Measurements from ENCODE around the gene CLN5.

The CLN5 gene

DNA sequence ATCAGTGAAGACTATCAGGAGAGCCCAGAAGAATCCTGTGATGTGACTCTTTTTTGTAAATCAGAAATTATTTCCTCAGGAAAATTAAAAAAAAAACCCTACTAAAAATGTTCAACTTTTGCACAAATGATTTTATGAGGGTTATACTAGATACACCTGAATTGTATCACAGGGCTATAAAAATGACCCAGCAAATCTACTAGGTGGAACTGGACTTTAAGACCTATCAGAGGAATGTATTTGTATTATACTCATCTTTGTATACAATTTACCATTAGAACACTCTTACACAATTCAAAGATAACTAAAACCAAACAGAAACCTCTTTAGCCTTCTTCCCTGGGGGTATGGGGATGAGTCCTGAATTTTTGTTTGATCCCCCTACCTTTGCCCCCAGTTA lies 27.9 kb downstream of the CLN5 start:
- DNase-seq (ENCODE audit: low spot score): no peak

DNA sequence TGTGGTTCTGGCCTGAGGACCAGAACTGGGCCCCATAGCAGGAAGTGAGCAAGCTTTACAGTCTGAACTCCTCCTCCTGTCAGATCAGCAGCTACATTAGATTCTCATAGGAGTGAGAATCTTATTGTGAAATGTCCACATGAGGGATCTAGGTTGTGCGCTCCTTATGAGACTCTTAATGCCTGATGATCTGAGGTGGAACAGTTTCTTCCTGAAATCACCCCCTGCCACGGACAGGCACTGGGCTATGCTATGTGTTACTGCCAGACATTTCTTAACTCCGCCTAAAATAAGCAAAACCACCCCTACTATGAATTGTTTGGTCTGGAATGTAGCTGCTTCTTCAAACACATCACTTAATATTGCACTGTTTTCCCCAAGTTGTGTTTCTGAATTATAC lies 30.5 kb downstream of the CLN5 start:
- no peak for DNase-seq (ENCODE audit: low spot score)

DNA sequence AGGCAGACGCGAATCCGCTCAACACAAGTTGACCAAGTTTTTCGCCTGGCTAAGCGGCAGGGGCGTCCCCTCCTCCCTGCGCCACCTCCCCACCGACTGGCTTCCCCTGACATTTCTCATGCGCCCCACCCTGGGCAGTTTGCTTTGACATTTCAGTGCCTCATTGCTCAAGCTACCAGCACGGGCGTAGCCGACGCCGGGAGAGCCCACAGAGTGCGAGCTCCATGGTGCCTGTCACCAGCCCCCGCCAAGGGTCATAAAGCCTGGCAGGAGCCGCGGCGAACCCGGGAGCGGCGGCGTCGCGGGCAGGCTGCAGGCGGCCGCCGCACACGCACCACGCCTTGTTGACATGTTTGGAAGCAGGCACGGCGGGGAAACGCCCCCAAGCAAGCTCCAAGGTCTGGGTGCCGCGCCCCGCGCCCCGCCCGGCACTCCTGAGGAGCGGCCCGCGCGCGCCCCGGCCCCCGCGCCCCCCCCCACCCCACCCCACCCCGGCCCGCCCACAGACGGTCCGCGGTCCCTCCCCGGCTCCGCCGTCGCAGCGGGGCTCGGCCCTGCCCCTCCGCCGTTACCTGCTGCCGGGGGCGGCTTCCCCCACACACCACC lies 34.5 kb downstream of the CLN5 start:
- peak; percentile 78 for DNase-seq (ENCODE audit: low spot score)

DNA sequence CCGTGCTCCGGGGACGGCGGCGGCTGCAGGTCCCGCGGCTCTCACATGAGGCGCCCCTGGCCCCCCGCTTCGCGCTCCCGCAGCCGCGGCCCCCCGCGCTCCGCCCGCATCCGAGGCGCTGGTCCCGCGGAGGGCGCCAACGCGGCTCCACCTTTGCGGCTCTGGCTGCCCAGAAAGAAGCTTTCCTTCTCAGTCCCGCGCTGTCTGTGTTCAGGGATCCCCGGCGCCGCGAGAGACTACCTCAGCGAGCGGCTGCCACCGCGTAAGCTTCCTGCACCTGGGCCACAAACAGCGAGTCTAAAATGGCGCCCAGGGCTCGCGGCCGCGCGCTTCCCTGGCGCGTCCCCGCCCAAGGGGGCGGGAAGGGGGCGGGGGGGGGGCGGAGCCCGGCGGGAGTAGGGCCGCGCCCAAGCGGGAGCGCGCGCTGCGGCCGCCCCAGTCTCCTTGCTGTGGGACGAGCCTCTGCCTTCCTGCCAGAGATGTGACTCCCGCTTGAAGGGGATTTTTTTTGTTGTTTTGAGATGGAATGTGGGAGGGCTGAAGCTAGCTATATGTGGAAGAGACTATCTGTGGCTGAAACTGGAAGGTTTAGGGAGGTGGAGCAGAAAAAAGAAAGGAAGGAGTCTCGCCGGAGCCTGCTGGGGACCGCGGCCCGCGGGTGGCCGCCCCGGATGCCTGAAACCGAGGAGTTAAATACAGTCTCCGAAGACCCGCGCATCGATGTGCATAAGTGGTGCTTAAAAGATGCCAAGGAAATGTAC lies 35.2 kb downstream of the CLN5 start, which contains the start of gene FBXL3:
FBXL3 (minus strand) TSS at position 299 of the 761 bp plus-strand sequence. CDS start 5,299 bp downstream, outside the sequence.
- peak; percentile 91 for DNase-seq (ENCODE audit: low spot score)

DNA sequence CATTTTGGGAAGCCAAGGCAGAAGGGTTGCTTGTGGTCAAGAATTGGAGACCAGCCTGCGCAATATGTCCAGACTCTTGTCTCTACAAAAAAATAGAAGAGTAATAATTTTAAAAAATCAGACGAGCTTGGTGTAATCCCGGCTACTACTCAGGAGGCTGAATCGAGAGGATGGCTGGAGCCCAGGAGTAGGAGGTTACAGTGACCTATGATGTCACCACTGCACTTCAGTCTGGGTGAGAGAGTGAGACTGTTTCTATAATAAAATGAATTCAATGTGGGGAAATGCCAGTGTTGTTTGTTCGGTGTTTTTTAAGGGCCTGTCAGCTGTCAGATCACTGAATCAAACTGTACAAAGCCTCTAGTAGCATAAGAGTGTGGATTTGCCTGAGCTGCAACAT lies 36.3 kb downstream of the CLN5 start:
- DNase-seq (ENCODE audit: low spot score): no peak

DNA sequence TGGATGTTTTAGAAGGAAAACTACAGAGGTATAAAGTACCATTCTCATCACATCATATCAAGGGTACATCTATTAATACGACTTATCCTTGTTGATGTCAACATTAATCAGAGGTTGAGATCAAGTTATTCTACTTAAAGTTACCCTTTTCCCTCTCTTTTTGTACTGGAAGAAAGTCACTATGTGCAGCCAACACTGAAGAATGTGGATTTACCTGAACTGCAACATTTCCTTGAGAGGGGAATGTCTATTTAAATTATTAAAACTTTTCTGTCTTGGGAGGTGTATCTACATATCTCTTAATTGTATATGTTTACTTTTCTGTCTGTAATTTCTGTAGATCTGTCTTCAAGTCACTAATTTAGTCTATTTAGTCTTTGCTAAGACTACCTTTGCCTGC lies 37.6 kb downstream of the CLN5 start:
- no peak for DNase-seq (ENCODE audit: low spot score)

DNA sequence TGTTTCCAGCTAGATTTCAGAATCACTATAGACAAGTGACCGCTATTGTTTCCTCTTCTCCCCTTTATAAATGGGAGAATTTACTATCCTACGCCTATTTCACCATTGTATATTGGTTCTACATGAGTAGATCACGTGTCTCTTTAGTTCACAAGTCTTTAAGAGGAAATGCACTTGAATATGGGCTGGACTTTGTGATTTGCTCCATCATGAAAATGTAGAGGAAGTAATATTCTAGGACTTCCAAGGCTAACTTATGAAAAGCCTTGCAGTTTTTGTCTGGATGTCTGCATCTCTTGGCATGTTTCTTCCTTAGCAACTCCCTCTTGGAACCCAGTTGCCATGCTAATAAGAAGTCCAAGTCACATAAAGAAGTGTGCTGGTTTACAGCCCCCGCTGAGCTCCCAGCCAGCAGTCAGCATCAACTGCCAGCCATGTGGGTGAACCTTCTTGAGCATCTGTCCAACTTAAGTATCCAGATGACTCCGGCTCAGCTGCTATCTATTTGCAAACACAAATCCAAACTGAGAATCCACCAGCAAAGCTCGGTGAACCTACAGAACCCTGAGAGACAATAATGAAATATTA lies 39.9 kb downstream of the CLN5 start:
- DNase-seq (ENCODE audit: low spot score): no peak

DNA sequence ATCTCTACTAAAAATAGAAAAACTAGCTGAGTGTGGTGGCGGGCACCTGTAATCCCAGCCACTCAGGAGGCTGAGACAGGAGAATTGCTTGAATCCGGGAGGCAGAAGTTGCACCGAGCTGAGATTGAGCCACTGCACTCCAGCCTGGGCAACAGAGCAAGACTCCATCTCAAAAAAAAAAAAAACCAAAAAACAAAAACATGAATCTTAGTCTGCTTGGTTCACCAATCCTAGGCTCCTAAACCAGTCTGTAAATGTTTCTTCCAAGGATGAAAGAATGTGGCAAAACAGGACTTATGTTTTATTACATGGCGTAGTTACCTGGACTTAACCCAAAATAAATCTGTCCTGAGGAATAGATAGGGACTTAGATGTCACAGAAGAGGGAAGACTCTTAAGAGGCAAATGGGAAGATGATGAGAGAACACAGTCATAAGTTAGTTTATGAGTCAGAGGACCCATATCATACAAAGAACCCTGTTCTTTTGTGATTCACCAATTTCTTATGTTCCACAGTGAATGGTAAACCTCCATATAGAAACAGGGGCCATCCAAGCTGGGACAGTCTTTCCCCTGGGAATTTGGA lies 41.9 kb downstream of the CLN5 start:
- DNase-seq (ENCODE audit: low spot score): no peak

DNA sequence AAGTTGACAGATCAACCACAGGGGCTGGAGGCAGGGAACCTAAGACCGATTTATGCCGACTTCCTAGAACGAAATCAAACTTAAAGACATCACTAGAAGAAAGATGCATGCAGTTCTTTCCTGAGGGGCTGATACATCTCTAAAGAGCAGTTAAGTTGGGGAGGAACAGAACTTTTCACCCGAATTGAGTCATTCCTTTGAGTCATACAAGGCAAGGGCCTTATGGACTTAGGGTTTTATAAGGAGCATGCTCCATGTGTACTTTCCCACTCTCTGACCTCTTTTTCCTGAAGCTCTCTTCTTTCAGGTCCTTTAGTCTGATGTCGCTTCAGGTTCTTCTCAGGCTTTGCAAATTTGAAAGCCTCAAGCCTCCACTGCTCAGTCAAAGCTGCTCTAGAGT lies 43.0 kb downstream of the CLN5 start:
- no peak for DNase-seq (ENCODE audit: low spot score)

DNA sequence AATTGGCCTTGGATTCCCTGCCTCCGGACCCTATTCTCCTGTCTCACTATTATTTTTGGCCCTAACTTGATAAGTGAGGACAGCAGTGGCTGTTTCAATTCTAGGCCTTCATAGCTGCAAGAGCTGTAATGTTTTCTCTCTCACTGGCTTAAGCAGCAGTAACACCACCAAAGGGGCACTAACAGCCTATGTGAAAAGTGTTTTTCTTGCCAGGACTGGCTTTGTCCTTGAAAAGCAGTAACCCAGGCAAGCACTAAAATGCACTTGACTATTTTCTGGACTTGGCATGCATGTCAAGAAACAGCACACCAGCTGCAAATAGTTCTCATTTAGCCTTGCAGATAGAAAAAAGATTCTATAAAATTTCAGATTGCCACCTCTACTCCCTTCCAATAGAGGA lies 44.4 kb downstream of the CLN5 start:
- no peak for DNase-seq (ENCODE audit: low spot score)

DNA sequence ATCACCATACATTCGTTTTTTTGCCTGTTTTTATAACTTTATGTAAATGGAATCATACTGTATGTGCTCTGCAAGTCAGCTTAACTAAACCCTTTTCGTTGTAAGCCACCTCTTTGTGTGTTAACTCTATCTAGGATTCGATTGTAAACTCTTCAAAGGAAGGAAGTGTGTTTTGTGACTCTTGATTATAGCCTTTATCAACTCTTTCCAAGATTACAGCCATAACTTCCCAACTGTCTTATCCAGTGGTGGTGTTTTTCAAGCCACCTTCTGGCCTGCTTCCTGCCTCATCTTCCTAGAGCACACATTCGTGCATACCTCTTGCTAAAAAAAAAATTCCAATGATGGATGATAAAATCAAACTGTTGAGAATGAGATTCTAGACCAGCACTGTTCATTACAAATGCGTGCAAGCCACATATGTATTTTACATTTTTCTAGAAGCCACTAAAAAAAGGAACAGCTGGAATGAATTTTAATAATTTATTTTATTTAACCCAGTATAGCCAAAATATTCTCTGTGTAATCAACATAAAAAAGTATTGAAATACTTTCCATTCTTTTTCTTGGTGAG lies 47.1 kb downstream of the CLN5 start:
- no peak for DNase-seq (ENCODE audit: low spot score)

DNA sequence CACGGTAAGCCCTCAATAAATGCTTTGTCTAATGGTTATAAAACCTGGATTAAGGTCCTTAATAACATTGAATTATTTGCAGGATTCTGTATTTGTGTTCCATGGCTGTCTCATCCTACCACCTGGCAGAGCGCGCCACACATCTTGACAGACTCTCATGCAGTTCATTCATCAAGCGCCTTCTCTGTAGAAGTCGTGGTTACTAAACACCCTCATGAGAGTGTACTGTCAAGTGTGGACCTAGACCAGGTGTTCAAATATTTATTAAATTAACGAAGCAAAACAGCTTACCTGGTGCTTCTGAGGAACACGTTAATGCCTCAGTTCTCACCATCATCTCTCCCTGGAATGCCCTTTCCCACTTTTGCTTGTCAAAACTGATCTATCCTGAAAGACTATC lies 48.2 kb downstream of the CLN5 start:
- no peak for DNase-seq (ENCODE audit: low spot score)

DNA sequence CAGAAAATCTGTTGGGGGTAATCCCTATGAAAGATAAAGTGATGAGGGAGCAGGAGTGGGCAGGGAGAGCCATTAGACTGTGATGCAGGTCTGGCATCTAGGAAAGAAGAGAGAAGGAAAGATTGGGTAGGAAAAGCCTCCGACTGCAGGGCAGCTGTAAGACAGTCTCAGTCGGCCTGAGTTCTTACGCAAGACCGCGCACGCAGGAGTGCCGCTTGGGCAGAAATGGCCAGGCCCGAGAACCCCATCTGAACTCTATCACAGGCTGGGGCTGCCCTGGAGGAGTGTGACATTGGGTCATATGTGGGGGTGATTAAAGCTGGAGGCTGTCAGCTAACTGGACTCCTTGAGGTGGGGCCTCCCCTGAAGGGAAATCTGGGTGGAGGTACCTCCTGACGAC lies 49.0 kb downstream of the CLN5 start:
- DNase-seq (ENCODE audit: low spot score): no peak

DNA sequence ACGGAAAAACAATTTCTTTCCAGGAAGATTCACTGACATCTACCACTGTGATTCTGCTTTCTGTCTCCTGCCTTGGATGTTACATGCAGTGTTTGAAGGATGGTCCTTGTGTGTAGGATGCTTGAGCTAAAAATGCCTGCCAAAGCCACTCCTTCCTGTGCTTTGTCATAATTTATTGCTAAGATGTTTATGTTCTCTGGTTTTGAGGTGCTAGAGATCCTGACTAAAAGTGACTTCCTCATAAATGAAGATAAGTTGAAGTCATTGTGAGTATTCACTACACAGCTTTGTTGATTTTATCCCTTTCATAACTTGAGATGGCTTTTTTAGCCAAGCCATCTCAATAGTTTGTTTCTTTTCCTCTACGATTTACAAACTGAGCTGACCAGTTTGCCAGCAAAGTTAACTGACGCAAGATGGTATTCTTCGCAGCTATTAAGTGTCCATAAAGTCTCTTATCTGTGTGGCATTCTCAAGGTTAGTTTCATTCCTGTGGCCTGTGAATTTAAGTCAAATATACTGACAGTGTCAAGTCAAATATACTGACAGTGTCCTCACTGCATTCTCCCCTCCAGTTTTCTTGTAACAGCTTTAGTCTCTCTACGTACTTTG lies 50.8 kb downstream of the CLN5 start:
- DNase-seq (ENCODE audit: low spot score): no peak

DNA sequence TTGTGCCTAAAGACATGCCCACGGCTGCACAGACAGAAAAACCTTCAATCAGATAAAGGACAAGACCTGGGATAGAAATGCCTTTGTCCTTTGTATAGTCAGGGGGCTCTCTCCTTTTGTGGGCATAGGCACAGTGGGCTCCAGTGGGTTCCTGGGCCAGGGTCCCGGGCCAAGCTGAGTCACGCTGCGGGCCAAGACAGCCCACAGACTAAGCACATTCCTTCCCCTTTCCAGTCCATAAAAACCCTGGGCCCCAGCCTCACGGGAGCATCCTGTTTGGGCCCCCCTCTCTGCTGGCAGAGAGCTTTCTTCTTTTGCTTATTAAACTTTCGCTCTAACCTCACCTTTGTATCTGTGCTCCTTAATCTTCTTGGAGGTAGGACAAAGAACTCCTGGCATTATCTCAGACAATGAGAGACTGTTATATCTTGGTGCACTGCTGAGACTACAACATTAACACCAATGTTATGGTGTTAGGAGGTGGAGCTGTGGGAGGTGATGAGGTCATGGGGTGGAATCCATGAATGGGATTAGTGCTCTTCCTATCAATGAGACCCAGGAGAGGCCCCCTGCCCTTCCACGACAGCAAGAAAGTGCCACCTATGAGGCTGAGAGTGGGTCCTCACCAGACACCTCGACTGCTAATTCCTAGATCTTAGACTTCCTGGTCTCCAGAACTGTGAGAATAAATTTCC lies 55.9 kb downstream of the CLN5 start:
- peak; percentile 59 for DNase-seq (ENCODE audit: low spot score)

DNA sequence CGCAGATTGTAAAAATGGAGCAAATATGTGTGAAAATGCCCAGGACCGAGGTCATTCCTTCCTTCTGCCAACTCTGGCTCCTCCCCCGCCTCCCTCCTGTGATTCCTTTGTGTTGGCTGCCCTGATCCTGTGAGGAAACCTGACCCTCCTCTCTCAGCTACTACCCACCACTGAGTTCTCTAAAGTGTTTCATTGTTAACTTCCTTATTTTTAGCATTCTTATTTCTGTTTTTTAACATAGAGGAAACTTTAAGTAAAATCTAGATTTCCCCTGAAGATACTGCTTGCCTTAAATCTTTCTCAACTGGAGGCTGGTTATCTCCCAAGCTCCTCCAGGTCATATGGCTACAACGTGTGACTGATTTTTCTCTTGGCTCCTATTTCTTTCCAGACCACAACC lies 56.8 kb downstream of the CLN5 start:
- peak; percentile 52 for DNase-seq (ENCODE audit: low spot score)

DNA sequence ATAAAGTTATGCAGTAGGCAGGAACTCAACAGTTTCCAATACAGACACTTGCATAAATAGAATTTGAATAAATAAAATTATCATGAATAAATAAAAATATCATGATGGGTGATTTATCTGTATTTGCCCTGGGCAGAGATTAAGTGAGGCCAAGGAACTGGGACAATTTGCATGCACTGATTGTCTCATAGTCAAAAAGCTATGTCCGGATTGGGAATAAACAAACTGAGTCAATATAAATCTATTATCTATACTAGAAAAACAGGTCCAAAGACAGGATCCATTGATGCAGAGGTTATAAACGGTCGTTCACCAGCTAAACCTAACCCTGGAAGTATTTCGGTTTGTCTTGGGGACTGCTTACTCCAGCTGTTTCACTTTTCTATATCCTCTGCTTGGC lies 61.3 kb downstream of the CLN5 start:
- DNase-seq (ENCODE audit: low spot score): no peak
